ELF-1 (cell line): ENCODE results near the gene NCAM1.
"Not testable (repeated sequence)": the region's sequence is repeated elsewhere in the genome, so short reads cannot be mapped to it uniquely, and the experiment has no call there.

Experiments used
- DNase-seq: peaks from one replicate; pipeline ENCODE4 v3.0.0-alpha.2; 2016; ENCODE audit warnings: low read depth, low spot score

NCAM1 gene

GRCh38 chr11:112961146-112961668 lies at the start of gene NCAM1:
Gene NCAM1, plus strand, starts transcription at chr11:112961420.
- DNase-seq: peak; percentile 99

- peak; percentile 5 for DNase-seq
Observed at GRCh38 chr11:112922606-112923005, 38.6 kb upstream of the NCAM1 start.

GRCh38 chr11:112924836-112925235 lies 36.4 kb upstream of the NCAM1 start:
- DNase-seq: not testable (repeated sequence)

GRCh38 chr11:112925516-112926310 lies 35.5 kb upstream of the NCAM1 start:
- no peak for DNase-seq

- DNase-seq: no peak
Observed at GRCh38 chr11:112928136-112928535, 33.1 kb upstream of the NCAM1 start.

- no peak for DNase-seq
Observed at GRCh38 chr11:112929432-112929831, 31.8 kb upstream of the NCAM1 start.

- no peak for DNase-seq
Observed at GRCh38 chr11:112931703-112932102, 29.5 kb upstream of the NCAM1 start.

- DNase-seq: no peak
Observed at GRCh38 chr11:112932593-112932992, 28.6 kb upstream of the NCAM1 start.

- no peak for DNase-seq
Observed at GRCh38 chr11:112933970-112934369, 27.2 kb upstream of the NCAM1 start.

- DNase-seq: no peak
Observed at GRCh38 chr11:112941104-112941503, 20.1 kb upstream of the NCAM1 start.

GRCh38 chr11:112942966-112943643 lies 18.1 kb upstream of the NCAM1 start:
- no peak for DNase-seq

- DNase-seq: no peak
Observed at GRCh38 chr11:112946866-112947265, 14.4 kb upstream of the NCAM1 start.

GRCh38 chr11:112949781-112950575 lies 11.2 kb upstream of the NCAM1 start:
- no peak for DNase-seq

- no peak for DNase-seq
Observed at GRCh38 chr11:112958670-112959069, 2.5 kb upstream of the NCAM1 start.

GRCh38 chr11:112961751-112962578 lies 745 bp downstream of the NCAM1 start:
- peak; percentile 38 for DNase-seq

- DNase-seq: peak; percentile 66
Observed at GRCh38 chr11:112962579-112963367, 1.6 kb downstream of the NCAM1 start.

GRCh38 chr11:112963368-112963955 lies 2.2 kb downstream of the NCAM1 start:
- no peak for DNase-seq

- DNase-seq: no peak
Observed at GRCh38 chr11:112965656-112966055, 4.4 kb downstream of the NCAM1 start.

GRCh38 chr11:112966561-112966960 lies 5.3 kb downstream of the NCAM1 start:
- no peak for DNase-seq

GRCh38 chr11:112967082-112967481 lies 5.9 kb downstream of the NCAM1 start:
- no peak for DNase-seq
